Measurements from ENCODE around the gene RBFOX2. TPM values are rescaled to one million over a fixed set of nuclear protein-coding genes. Genes with fewer than 3 reads are reported as not detected.

The RBFOX2 gene
- total RNA-seq, 4 donors from 2014 or later, result 50.2 to 75.6 (median 71.4) TPM

DNA sequence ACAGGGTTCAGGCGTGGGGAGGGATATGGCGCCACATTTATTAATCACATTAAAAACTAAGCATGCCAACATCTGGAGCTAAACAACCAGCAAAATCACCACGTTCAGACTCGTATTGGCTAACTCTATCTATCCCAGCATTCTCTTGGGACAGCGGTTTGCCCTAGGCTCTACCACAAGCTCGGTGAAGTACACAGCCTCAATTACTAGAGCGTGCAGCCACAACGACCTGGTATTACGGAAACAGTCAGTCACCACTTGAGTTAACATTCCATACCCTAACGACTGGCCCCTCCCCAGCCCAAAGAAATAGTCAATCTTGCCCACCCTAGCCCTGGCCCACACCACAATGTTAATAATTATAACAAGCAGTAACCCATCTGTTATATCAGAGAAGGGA is 278.8 kb downstream of the RBFOX2 start:
- 61 to 67% methylated on average over 10 of the region's 10 CpGs for WGBS, 2 donors
- H3K4me1 ChIP-seq, result peaks cover 0 to 24% (median 2%) of the 10 kb centered on the region in 4 donors
- no peak overlapping the region for H3K27ac ChIP-seq
- DNase-seq (ENCODE audit: low spot score in 2 of 2), result no peak
- TF ChIP-seq EP300 (IDR thresholded peaks at IDR 0.05) (no peak), POLR2A (IDR thresholded peaks at IDR 0.05) (no peak)
- TF ChIP-seq, protein P1, sequence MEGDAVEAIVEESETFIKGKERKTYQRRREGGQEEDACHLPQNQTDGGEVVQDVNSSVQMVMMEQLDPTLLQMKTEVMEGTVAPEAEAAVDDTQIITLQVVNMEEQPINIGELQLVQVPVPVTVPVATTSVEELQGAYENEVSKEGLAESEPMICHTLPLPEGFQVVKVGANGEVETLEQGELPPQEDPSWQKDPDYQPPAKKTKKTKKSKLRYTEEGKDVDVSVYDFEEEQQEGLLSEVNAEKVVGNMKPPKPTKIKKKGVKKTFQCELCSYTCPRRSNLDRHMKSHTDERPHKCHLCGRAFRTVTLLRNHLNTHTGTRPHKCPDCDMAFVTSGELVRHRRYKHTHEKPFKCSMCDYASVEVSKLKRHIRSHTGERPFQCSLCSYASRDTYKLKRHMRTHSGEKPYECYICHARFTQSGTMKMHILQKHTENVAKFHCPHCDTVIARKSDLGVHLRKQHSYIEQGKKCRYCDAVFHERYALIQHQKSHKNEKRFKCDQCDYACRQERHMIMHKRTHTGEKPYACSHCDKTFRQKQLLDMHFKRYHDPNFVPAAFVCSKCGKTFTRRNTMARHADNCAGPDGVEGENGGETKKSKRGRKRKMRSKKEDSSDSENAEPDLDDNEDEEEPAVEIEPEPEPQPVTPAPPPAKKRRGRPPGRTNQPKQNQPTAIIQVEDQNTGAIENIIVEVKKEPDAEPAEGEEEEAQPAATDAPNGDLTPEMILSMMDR (IDR thresholded peaks at IDR 0.05), result no peak
- no peak overlapping the region for H3K4me3 ChIP-seq
- no peaks in the 10 kb centered on the region for H3K9me3 ChIP-seq
- H3K36me3 ChIP-seq, result peaks cover 0 to 18% (median 0%) of the 10 kb centered on the region in 3 donors
- H3K27me3 ChIP-seq, result no peaks in the 10 kb centered on the region

DNA sequence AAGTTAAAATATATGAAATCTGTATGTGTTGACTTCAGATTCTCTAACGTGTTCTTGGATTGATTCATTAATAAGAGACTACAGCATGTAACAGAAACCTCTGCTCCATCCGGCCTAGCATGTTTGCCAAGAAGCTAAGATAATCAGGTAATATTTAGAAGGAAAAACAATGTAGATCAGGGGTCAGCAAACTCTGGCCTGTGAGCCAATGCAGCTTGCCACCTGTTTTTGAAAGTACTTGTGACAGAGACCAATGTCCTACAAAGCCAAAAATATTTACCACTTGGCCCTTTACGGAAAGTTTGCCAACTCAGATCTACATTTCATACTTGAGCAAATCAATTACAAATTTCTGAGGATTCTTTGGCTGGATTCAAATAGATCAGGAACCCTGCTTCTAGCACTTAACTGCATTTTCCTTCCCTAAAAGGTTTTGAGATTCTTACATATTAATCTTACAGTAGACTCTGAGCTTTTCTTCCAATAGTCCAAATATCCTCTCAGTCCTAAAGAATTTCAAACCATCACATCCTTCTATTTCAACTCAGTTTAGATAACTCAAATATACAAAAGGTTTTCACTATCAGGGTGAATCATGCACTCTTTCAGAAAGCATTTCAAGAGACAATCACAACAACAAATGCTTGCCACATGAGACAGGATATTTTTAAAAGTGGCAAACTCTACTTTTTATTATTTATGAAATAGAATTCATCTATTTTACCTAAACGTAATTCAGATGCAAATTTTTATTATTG is 281.5 kb downstream of the RBFOX2 start:
- peaks cover 0 to 16% (median 0%) of the 10 kb centered on the region in 4 donors for H3K4me1 ChIP-seq
- no peaks in the 10 kb centered on the region for H3K27me3 ChIP-seq
- 64 to 73% methylated on average over 4 of the region's 4 CpGs for WGBS, 2 donors
- no peak for DNase-seq (ENCODE audit: low spot score in 2 of 2)
- TF ChIP-seq EP300 (IDR thresholded peaks at IDR 0.05), result no peak
- no peak for TF ChIP-seq POLR2A (IDR thresholded peaks at IDR 0.05)
- TF ChIP-seq, protein P1 (IDR thresholded peaks at IDR 0.05), result no peak
- peaks cover 0 to 42% (median 0%) of the 10 kb centered on the region in 3 donors for H3K36me3 ChIP-seq
- no peak overlapping the region for H3K27ac ChIP-seq
- H3K9me3 ChIP-seq, result no peaks in the 10 kb centered on the region
- H3K4me3 ChIP-seq, result no peak overlapping the region

DNA sequence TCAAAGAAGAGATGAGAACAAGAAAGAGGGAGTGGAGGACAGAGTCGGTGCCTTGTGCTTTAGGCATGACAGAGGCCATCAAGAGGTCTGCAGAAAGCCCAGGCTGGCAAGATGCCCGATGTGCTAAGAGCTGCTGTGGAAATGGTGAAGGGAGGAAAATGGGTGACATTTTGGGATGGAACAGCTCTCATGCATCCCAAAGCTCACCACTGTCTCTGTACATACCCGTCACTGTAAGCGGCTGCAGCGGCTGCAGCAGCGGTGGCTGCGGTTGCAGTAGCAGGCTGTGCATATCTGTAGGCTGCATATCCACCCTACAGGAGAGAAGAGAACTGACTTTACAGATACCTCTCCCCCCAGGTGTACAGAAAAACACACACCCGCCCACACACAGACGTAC is 282.4 kb downstream of the RBFOX2 start:
- no peak for DNase-seq (ENCODE audit: low spot score in 2 of 2)
- H3K4me3 ChIP-seq, result no peak overlapping the region
- H3K27ac ChIP-seq, result no peak overlapping the region
- H3K36me3 ChIP-seq, result peaks cover 0 to 47% (median 0%) of the 10 kb centered on the region in 3 donors
- peaks cover 0 to 16% (median 0%) of the 10 kb centered on the region in 4 donors for H3K4me1 ChIP-seq
- 90 to 91% methylated on average over 9 of the region's 9 CpGs for WGBS, 2 donors
- no peaks in the 10 kb centered on the region for H3K27me3 ChIP-seq
- TF ChIP-seq EP300 (IDR thresholded peaks at IDR 0.05) (no peak), POLR2A (IDR thresholded peaks at IDR 0.05) (no peak)
- TF ChIP-seq, protein P1 (IDR thresholded peaks at IDR 0.05), result no peak
- H3K9me3 ChIP-seq, result no peaks in the 10 kb centered on the region

DNA sequence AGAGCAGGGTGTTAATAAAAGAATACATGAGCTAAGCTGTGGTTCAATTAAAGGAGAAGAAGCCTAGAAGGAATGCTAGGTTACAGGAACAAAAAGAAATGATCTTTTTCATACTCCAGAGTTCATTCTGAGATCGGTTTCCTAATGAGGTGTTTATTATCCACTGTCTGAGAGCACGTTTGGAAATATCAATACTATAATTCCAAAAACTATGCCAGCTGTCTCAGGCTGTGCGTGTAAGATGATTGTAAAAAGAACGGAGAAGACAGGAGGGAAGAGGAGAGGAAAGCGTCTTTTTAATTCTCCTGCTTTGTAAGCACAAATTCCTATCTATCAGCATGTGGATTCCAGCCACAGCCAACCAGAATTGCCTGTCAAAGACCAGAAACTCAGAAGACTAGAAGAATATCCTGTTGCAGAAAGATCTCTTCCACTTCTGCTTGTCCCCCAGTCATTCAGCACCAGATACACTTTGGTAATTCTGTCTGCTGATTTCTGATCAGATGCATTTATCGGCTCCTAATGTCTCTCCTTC is 285.2 kb downstream of the RBFOX2 start:
- Histone ChIP-seq H3K36me3 (peaks cover 0 to 56% (median 0%) of the 10 kb centered on the region in 3 donors), H3K4me1 (no peaks in the 10 kb centered on the region), H3K27ac (no peak overlapping the region), H3K9me3 (no peaks in the 10 kb centered on the region), H3K4me3 (no peak overlapping the region), H3K27me3 (no peaks in the 10 kb centered on the region)
- 74 to 76% methylated on average over 6 of the region's 6 CpGs for WGBS, 2 donors
- DNase-seq (ENCODE audit: low spot score in 2 of 2), result no peak
- no peak for TF ChIP-seq POLR2A (IDR thresholded peaks at IDR 0.05)

DNA sequence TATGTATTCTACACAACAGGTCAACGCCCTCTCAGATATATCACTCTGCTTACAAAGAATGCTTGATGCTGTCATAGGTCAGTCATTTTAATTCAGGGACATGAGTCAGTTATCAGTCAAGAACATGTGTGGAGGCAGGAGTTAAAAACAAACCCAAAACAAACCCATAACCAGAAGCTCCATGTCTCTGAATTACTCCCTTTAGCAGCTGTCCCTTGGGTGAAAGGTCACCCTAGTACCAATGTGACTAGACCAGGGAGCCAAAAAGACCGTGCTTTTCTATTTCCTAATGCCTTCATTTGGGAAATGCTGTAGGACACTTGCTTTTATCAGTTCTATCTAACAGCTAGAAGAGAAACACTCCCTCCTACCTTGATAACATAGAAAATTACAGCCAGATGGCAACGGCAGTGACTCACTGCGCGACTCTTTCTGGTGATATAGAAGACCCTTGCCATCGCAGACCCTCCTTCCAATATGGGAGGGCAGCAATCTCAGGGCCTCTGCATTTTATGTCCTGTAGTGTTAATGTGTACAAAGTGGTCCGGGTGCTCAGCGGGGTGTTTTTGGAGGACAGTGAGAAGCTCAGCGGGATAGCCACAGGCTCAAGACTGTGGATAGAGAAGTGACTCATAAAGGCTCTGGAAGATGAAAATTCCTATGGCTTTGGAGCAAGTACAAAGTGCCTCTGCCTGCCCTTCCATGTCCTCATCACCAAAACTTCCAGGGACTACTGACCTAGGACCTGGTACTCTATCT is 286.1 kb downstream of the RBFOX2 start:
- H3K4me3 ChIP-seq, result no peak overlapping the region
- peak overlapping the region in 2 of 4 donors; percentile 12 to 36 for H3K27ac ChIP-seq
- H3K9me3 ChIP-seq, result no peaks in the 10 kb centered on the region
- H3K36me3 ChIP-seq, result peaks cover 0 to 65% (median 0%) of the 10 kb centered on the region in 3 donors
- no peaks in the 10 kb centered on the region for H3K27me3 ChIP-seq
- TF ChIP-seq EP300 (IDR thresholded peaks at IDR 0.05) (no peak), POLR2A (IDR thresholded peaks at IDR 0.05) (no peak)
- TF ChIP-seq, protein P1 (IDR thresholded peaks at IDR 0.05), result no peak
- WGBS, 2 donors, result 77 to 79% methylated on average over 9 of the region's 9 CpGs
- H3K4me1 ChIP-seq, result no peaks in the 10 kb centered on the region
- no peak for DNase-seq (ENCODE audit: low spot score in 2 of 2)

Measured in tibial nerve (tissue), 4 donors.